HG03342 (cell line): Measurements from ENCODE around the gene PAK4.
"Not testable (repeated sequence)": the region's sequence is repeated elsewhere in the genome, so short reads cannot be mapped to it uniquely, and the experiment has no call there.

Experiments used
- ATAC-seq: cut with Tn5 transposase; IDR thresholded peaks from one replicate; pipeline ENCODE4 v1.9.1; 2021; ENCODE audit warnings: mild to moderate bottlenecking, moderate library complexity; ENCODE audit not compliant: unreplicated experiment

PAK4 gene

DNA sequence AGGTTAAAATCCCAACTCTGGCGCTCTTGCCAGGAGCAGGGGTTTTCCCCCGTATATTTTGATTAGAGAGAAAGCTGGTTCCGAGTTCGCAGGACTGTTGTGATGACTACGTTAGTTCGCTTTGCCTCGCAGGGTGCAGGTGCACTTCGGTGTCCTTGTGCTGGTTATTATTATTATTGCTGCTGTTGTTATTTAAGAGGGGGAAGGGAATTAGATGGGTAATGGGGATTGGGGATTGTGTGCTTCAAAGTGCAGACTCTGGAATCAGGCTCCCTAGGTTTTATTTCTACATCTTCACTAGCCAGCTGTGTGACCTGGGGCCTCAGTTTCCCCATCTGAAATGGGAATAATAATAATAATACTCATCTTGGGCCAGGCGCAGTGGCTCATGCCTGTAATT lies 26.2 kb upstream of the PAK4 start:
- no peak for ATAC-seq

DNA sequence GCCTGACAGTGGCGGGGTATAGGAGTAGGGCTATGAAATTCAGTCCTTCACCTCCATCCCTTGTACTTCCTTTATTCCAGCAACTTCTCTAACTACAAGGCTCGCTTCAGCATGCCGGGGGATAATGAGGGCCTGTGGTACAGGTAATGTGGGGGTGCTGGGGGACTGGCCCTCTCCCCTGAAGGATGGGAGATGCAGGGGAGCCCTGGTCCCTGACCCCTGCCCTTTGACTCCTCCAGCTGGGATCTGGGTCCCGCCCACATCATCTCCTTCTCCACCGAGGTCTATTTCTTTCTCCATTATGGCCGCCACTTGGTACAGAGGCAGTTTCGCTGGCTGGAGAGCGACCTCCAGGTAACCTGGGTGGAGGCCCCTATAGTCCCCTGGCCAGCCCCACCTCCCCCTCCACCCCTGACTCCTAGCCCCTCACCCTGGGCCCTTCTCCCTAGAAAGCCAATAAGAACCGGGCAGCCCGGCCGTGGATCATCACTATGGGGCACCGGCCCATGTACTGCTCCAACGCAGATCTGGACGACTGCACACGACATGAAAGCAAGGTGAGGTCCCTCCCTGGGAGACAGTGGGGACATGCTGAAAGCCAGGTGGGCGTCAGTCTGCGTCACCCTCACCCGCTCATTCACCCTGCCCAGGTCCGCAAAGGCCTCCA lies 25.0 kb upstream of the PAK4 start:
- ATAC-seq = no peak

DNA sequence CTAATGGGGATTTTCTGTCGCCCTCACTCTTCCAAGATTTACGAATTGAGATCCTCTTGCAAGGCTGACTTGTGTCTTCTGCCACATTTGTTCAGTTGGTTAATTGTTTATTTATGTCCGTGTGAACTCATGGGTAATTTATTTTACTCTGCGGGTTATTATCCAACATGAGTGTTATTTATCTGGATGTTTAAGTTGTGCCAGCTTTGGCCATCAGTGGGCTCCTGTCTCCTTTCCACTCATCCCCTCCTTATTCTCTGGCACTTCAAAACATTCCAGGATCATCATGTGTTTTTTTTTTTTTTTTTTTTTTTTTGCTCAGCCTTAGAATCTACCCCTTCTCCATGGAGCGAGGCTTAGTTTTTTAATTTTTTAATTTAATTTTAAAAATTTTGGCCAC lies 22.4 kb upstream of the PAK4 start:
- no peak for ATAC-seq

DNA sequence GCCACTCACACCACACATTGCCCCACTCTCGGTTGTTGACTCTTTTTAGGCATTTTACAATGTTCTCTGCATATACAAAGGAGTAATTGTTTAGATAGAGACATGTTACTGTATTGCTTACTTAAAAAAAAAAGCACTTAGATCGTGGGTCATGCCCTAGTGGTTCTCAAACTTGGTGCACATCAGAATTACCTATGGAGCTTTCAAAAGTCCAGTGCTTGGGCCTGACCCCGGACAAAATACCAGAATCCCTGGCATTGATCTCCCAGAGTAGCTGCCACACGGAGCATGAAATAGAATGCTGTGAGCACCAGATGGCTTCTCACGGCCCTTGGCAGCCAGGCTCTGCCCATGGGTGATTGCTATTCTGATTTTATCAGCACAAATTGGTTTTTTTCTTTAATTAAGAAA lies 21.4 kb upstream of the PAK4 start:
- no peak for ATAC-seq

DNA sequence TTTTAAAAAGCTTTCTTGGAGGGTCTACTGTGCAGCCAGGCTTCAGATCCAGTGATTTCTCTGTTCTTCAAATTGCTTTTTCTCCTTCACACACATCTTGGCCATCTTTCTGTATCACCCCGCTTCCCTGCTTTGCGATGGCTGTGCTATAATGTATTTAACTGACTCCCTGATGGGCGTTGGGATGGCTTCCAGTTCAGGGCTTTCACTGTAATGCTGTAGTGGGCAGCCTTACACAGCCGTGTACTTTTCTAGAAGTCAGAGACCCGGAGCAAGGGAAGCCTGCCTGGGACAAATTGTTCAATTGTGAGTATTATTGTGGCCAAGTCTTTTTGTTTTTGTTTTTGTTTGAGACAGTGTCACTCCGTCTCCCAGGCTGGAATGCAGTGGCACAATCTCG lies 19.4 kb upstream of the PAK4 start:
- ATAC-seq = no peak

DNA sequence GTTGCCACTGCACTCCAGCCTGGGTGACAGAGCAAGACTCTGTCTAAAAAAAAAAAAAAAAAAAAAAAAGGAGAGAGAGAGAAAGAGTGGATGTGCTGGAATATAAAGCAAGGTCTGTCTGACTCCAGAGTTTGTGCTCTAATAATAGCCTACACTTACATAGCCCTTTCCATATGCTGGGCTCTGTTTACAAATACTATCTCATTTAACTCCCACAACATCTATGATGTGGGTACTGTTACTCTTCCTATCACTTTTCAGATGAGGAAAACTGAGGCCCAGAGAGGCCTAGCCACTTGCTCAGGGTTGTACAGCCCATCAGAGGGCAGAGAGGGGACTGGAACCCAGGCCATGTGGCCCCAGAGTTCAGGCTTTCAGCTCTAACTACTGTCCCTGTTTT lies 15.9 kb upstream of the PAK4 start:
- ATAC-seq = no peak

DNA sequence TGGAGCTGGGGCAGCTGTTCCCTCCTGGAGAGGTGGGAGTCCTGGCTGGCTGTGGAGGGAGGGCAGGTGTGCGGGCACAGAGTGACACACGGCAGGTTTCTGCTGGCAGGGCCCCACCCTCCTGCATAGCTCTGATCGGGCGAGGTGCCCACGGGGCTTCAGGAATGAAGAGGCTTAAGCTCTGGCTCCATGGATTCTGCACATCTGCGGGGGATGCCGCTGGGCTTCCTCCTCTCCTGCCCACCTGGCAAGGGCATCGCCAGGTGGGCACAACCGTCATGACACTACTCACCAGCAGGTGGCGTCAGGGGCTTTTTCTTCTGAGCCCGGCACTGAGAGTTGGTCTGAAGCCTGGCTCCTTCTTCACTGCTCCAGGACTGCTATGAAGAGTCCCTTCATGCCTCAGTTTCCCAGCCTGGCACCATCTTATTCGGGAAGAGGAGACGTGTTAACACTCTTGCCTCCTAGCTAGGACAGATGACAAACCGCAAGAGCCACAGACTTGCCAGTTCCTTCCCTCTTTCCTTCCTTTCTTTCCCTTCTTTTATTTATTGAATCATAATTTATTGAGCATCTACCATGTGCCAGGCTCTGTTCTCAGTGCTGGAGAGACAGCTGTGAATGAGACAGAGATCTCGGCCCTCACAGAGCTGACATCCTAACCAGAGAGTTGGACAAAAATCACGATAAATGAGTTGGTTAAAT lies 15.2 kb upstream of the PAK4 start:
- ATAC-seq = no peak

DNA sequence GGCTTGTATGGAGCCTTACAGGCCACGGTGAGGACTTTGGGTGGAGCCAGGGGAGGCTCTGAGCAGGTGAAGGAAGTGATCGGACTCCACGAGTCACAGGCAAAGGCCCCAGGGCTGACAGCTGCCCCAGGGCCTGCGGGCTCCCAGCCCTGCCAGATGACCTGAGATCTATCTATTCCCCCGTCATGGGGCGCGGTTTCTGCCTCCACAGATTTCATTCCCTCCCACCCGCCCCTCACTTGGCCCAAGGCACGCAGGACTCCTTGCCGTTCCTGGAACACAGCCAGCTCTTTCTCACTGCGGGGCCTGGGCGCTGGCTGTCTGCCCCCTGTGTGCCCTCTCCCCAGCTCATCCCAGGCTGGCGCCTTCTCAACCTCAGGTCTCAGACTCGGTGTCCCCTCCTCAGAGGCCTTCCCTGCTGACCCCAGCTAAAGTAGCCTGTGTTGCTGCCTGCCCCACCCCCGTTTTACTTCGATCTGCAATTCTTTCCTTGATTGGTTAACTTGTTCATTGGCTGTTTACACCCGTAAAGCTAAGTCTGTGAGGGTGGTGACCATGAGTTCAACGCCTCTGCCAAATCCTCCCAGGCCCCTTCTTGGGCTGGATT lies 13.9 kb upstream of the PAK4 start:
- ATAC-seq = no peak

DNA sequence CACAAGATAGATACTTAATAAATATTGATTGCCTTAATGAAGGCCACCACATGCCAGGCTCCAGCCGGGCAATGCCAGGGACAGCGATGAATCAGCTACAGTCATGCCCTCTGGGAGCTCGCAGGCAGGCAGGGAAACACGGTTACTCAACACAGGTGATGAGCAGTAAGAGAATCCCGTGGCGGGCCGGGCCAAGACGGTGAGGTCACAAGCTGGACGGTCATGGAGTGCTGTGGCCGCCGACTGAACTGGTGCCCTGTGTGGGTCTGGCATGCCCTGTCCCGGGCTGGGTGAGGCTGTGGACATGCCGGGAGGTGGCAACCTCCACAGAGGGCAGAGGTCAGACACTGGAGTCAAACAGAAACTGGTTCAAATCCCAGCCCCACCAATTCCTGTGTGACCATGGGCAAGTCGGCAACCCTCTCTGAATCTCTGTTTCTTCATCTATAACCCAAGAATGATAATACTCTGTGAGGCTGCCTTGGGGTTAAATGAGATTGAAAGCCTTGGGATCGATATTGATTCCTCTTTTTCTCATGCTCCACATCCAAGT lies 13.2 kb upstream of the PAK4 start:
- ATAC-seq = no peak

DNA sequence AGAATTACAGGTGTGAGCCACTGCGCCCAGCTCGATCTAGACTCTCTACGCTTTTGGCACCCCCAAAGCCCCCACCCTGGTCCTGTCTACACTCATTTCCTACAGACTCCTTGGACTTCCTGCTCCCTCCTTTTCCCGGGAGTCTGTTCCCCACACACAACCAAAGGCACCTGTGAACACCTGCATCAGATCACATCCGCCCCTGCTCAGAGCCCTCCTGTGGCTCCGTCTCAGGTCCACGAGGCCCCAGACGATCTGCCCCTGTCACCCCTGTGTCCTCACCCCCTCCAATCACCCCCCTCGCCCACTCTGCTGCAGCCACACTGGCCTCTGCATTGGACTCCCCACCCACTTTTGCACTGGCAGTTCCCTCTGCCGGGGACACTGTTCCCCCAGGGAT lies 12.4 kb upstream of the PAK4 start:
- no peak for ATAC-seq

DNA sequence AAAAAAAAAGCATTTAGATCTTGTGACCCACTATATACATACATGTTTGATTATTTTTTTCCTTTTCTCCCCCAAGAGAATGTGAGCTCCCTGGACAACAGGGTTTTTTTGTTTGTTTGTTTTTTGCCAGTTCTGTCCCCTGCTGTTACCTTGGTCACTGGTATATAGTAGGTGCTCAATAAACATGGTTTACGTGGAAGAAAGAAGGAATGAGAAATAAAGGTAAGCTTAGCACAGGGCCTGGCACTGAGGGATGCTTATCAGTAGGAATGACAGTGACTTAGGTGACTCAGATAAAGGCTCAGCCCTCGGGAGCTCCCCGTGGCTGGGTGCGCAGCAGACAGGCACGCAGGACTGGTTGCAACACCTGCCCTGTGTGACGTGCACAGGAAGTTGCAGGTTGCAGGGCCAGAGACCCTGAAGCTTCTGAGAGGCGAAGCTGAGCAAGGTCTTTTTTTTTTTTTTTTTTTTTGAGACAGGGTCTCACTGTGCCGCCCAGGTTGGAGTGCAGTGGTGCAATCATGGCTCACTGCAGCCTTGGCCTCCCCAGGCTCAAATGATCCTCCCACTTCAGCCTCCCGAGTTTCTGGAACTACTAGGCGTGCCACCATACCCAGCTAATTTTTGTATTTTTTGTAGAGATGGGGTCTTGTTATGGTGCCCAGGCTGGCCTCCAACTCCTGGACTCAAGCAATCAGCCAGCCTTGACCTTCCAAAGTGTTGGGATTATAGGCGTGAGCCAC lies 10.3 kb upstream of the PAK4 start:
- ATAC-seq = no peak

DNA sequence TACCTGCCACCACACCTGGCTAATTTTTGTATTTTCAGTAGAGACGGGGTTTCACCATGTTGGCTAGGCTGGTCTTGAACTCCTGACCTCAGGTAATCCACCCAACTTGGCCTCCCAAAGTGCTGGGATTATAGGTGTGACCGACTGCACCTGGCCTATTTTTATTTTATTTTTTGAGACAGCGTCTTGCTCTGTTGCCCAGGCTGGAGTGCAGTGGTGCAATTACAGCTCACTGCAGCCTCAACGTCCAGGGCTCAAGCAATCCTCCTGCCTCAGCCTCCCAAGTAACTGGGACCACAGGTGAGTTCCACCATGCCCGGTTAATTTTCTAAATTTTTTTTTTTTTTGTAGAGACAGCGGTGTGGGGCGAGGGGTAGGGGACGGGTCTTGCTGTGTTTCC lies 8.6 kb upstream of the PAK4 start:
- ATAC-seq = not testable (repeated sequence)

DNA sequence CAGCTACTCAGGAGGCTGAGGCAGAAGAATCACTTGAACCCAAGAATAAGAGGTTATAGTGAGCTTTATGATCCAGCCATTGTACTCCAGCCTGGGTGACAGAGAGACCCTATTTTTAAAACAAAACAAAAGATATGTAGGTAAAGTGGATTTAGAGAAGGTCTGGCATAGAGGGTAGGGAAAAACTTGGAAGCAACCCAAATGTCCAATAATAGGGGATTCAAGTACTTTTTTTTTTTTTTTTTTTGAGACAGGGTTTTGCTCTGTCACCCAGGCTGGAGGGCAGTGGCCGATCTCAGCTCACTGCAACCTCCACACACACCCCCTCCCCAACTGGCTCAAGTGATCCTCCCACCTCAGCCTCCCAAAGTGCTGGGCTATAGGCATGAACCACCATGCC lies 5.8 kb upstream of the PAK4 start:
- no peak for ATAC-seq

DNA sequence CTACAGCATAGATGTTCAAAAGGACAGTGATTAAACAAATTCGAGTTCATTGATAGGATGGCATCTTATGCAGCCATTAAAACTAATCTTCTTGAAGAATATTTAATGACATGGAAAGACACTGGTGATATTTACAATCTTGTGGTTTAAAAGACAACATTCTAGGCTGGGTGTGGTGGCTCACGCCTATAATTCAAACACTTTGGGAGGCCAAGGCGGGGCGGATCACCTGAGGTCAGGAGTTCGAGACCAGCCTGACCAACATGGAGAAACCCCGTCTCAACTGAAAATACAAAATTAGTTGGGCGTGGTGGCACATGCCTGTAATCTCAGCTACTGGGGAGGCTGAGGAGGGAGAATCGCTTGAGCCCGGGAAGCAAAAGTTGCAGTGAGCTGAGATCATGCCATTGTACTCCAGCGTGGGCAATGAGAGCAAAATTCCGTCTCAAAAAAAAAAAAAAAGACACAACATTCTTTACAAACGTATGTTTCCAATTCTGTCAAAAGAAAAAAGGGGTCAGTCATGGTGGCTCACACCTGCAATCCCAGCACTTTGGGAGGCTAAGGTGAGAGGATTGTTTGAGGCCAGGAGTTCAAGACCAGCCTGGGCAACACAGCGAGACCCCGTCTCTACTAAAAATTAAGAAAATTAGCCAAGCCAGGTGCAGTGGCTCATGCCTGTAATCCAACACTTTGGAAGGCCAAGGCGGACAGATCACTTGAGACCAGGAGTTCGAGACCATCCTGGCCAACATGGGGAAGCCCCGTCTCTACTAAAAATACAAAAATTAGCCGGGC lies 2.5 kb upstream of the PAK4 start:
- no peak for ATAC-seq

DNA sequence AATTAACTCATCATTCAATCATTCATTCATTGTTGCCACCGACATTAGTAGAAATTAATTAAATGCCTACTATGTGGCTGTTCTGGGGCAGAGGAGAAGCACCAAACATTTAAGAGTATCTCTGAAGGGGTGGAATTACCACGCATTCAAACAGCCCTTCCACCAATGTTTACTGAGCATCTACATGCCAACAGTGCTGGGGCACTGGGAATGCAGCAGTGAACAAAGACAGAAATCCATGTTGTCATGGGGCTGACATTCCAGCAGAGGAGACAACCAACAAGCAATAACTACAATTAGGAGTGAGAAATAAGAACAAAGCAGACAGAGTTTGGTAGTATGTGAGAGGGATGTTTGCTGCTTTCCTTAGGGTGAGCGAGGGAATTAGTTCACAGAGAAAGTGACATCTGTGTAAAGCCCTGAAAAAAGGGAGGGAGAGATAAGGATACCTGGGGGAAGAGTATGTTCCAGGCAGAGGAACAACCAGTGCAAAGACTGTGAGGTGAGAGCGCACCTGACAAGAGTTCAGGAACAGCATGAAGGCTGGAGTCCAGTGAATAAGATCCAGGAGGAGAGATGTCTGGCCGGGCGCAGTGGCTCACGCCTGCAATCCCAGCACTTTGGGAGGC lies 1.3 kb upstream of the PAK4 start:
- no peak for ATAC-seq

DNA sequence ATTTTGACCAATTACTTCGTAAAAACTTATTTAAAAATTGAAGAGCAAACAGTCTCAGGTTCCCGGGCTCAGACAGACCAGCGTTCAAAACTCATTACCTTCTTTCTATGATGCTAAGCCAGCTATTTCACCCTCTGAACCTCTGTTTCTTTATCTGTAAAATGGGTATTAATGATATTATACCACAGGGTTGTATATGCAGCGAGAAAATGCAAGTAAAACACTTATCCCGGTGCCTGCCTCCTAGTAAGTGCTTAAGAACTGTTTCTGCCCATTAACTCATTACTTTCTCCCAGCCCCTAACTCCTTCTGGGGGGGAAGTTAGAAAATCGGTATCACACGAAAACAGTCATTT lies 410 bp upstream of the PAK4 start:
- no peak for ATAC-seq

DNA sequence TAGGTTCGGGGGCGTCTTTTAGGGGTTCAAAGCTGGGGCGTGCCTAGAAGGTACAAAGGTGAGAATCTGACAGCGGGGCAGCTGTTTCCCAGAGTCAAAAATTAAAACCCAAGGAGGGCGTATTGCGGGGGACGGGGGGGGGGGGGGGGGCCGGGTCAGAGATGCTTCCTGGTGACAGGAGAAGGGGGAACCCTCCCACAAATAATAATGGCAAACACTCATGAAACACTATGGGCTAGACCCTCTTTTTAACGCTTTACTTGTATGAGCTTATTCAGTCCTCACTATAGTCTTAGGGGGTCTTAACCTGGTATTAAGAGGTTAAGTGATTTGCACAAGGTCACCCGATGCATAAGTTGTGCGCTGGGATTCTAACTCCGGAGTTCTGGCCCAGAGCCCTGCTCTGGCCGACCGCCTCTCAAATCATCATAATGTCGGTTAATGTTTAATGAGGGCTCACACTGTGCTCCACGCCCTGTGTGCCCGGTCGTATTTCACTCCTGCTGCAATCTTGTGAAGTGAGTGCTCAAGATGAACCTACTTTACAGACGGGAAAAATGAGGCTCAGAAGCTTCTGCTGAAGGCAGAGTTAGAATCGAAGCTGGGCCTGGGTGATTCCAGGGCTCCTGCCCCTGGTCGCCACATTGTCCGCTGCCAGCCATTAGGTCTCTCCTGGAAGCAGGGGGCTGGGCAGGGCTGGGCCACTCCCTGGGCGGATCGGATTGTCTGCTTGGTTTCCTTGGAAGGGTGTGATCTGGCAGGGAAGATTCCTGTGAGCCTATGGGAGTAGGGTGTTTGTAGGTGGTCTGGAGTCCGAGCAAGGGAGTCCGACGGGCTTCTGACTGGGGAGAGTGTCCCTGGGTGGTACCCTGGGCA lies 964 bp downstream of the PAK4 start:
- ATAC-seq = no peak

DNA sequence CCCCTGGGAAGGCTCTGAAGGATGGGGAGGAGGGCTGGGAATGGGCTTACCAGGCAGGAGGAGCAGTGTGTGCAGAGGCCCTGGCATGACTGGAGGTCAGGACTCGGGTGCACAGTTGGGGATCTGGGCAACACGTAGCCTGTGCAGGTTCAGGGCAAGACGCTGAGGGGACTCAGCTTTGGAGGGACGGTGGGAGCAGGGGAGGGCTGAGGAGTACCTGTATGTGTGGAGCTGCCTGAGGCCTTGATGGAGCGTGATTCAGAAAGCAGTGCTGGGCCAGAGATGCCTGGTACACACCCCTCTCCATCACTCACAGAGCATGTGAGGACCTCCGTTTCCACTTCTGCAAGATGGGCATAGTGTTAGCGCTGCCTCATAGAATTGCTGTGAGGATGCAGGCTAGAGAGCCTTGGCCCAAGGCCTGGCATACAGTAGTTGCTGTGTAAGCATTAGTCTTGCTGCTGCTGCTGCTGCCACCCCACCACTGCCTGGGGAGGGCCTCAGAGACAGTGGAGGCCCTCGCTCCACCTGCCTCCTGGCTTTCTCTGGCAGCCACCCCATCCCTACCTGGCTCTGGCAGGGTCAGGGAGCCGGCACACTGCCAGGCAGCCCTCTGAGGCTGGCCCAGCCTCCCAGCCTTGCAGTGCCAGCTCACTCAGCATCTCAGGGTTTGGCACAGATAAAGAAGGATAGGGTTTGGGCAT lies 2.4 kb downstream of the PAK4 start:
- ATAC-seq = no peak
